Dedifferentiated amniotic fluid mesenchymal stem cell (primary cell): ENCODE data around the gene CELSR3.

Source experiments
- DNase-seq: peaks from one replicate; pipeline ENCODE4 v3.0.0-alpha.2; 2016; ENCODE audit errors: extremely low spot score

CELSR3 gene

DNA sequence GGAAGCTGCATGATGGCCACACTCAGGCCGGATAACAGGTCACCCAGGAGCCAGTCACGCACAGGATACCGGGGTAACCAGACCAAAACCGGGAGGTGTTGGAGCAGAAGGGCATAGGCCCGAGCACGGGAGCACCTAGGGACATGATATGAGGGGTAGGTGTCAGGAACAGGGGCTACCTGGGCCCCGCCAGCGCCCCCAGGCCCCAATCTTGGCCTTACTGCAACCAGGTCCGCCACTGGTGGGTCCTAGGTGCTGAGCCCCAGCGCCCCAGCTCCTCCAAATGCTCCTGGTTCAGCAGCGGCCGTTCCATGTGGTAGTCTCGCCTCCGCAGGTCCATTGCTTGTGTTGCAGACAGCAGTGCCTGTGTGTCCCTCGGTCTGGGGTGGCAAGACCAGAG lies 29.4 kb downstream of the CELSR3 start:
- DNase-seq, result no peak

DNA sequence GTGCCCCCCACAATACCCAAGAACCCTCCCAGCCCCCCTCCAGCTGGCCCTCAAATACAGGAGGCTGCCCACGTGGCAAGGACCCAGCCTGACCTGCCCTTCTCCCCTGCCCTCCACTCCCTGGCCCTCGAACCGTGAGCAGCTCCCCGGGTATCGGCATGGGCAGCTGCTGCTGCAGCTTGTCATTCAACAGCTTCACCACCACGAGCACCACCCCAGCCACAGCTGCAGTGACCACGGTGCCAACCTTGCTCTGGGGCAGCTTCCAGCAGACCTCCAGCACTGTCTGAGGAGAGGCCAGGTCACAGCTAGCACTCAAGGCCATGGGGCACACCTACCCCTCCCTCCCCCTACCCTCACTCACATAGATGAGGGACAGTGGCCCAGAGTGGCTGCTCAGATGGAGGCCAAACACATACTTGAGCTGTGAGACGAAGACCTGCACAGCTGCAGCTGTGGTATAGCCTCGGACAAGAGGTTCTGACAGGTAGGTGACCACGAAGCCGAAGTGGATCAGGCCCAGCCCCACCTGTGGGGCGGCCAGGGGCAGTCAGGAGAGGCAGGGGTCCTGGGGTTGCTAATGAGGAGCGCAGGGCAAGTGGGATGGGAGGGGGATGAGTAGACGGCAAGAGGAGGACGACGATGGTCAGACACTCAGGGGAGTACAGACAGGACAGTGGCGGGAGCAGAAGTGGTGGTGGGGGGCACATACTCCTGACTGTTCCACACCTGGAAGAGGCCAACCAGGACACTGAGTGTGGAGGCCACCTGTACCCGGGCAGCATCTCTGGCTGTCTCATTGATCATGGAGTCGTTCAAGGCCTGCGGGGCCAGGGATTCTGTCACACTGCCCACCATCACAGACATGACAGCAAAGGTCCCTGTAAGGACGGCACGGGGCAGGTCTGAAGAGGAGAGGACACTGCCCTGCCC lies 30.9 kb downstream of the CELSR3 start:
- no peak for DNase-seq

DNA sequence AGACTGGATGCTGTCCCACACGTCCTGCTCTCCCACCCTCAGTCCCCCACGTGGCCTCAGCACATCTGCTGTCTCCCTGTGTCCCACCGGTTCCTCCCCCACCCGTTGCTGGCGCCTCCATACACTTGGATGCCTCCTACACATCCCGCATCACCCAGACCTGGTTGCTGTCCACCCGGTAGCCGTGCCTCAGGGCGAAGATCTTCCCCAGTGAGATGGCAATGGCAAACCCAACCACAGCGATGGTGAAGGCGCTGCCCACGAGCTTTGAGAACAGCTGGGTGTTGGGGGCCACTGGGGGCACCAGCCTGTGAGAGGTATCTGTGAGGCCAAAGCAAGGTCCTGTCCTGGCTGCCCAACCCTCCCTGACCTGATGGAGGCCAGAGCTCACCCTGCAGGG lies 31.9 kb downstream of the CELSR3 start:
- DNase-seq, result no peak

DNA sequence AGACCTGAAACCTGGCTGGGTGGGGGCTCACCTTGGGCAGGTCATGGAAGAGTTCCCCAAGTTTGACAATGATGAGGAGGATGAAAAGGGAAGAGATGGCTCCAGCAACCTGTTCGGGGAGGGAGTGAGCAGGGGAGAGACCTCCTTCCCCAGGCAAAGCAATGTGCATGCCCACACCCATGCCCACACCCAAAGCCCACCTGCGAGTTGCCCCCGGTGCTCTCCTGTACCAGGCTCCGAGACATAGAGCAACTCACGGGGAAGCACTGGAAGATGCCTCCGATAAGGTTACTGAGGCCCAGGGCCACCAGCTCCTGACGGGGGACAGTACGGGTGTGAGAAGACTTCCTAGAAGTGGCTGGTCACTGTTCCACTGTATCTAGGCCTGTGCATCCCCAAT lies 32.3 kb downstream of the CELSR3 start:
- DNase-seq, result no peak

DNA sequence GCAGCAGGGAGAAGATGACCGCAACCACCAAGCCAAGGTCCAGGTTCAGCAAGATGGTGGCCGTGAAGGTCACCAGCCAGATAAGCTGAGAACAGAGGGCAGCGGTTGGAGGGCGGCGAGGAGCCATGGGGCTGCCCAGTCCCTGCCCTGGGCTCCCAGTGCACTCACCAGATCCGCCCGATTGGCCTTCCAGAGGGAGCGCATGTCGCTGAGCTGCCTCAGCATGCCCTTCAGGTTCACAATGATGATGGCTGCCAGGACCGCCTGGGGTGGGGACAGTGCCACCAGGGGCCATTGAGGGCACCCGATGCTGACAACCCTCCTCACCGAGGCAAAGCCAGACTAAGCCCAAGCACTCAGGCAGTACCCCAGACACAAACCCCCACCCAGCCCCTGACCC lies 32.8 kb downstream of the CELSR3 start:
- DNase-seq, result no peak

DNA sequence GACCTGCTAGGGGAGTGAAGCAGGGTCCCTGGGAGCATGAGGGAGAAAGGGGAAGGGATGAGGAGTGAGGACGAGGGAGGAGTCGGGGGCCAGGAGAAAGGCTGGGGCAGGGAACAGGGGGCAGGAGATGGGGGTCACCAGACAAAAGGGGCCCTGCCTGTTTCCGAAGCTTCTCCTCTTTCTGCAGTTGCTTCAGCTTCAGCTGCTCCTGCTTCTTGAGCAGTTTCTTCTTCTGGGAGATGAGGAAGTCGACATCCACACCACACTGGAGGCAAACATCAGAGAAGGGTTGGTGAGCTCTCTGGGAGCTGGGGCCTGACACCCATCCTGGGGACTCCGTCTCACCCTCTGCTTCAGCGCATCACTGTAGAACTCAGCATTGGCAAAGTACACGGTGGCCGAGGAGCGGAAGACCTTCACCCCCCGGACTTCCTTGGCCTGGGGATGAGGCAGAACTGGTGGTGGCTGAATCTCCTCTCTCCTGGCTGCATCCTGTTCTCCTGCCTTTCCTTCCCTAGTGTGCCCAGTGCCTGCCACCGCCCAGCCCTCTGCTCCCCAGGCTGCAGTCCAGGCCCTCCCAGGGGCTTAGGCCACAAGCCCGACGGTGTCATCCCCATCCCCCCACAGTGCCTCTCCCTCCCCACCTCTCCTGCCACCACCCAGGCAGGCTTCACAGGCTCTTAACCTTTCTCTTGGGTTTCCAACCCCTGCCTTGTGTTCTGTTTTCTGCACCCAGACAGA lies 34.2 kb downstream of the CELSR3 start:
- no peak for DNase-seq

DNA sequence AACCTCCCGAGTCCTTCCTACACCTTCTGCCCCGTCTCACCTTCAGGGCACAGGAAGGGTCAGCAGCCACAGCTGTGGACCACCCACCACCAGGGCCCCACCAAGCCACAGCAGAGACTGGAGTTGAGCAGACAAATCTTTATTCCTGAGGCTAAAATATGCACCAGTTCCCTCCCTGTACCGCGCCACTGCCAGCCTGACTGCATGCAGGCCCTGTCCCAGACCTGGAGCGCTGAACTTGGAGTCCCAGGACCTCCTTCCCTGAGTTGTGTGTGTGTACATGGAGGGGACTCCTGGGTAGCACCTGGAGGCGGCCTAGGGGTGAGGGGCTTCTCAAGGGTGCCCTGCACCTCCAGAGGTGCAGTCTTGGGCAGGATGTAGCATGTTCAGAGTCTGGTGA lies 37.1 kb downstream of the CELSR3 start:
- DNase-seq, result no peak

DNA sequence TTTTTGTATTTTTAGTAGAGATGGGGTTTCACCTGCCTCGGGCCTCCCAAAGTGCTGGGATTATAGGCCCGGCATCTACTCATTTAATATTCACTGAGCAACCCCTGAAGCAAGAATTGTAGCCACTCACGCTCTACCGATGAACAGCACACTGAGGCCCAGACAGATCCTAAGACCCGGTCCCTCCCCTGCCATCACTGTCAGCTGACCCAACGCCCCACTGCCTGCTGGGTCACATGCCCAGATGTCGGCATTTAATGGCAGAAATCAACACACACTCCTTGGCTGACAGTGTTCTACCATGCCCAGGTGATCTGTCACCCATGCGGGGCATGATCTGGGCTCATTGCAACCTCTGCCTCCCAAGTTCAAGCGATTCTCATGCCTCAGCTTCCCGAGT lies 37.9 kb downstream of the CELSR3 start:
- DNase-seq, result no peak

DNA sequence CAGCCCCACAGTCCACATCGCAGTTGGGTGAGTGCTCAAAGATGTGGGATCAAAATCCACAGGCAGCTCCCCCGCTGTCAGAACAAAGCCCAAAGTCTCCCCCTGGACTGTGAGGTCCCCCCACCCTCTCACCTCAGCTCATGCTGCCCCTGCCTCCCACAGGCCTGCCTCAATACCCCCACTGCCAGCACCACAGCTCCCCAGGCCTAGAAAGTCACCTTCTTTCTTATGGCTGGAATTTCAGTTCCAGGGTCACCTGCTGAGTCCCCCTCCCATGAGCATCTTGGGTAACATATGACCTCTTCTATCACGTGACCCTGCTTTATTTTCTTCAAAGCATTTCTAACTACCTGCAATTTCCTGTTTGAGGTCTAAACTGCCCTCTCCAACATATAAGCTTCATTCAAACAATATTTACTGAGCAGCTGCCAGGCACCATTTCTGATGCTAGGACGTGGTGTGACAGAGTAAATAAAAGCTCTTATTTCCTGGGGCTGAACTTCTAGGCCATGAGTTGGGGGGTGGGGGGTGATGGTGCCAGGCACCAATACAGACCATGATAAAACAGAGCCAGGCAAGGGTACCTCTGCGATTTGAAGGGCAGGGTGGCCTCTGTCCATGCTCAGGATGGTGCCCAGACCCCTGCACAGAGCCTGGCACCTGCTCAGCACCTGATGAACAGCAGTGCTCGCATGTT lies 38.7 kb downstream of the CELSR3 start:
- DNase-seq, result no peak

DNA sequence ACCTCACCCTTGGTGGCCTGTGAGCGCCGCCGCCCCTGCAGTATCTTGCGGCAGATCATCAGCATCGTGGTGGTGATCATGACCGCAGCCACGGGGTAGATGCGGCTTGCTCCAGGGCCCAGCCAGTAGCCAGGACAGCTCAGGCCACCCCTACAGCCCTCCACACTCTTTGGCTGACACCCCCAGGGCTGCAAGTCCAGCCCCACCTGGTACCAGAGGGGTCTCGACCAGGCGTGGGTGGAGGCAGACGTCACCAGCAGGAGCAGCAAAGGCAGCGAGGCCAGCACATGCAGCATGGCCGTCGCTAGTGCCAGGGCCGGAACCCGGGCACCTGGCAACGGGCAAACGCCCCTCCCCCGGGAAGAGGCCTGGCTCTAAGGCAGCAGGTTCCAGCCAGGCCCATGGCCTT lies 41.2 kb downstream of the CELSR3 start, which contains the start of gene TMEM89:
TMEM89 (minus strand) TSS at position 309 of the 409 bp plus-strand sequence; CDS start at position 296, 13 bp downstream.
- no peak for DNase-seq

DNA sequence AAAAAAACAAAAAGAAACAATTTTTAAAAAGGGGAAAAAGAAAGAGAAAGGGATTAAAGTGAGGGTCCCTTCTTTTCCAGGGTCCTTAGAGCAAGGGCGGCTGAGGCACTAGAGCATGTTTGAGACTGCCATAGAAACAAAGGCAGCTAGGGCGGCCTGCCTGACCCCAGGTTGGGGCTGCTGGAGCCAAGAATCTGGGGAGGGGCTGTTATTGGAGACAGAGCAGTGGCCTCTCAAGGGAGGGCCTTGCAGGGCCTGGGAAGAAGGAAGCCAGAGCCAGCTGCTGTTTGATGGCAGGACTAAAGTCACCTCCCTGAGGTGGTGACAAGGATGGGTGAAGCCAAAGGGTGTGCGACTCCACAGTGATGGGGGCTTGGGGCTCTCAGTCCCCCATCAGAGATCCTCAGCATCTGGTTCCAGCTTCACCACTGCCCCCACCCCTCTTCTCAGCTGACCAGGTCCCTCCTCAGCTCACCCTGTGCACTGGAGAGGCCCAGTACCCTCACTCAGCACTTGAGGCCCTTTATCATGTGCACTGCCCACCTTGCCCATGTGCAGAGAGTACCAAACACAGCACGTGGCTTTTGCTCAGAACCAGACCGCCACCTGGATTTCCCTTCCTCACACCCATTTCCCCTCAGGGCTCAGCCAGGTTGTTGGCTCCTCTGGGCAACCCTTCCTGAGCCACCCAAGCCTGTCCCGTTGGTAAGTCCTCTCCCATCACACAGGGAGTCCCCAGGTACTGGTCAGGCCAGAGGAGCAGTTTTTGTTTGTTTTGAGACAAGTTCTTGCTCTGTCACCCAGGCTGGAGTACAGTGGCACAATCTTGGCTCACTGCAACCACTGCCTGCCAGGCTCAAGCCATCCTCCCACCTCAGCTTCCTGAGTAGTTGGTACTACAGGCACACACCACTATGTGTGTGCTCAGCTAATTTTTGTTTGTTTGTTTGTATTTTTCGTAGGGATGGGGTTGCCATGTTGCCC lies 42.9 kb downstream of the CELSR3 start:
- DNase-seq, result no peak

DNA sequence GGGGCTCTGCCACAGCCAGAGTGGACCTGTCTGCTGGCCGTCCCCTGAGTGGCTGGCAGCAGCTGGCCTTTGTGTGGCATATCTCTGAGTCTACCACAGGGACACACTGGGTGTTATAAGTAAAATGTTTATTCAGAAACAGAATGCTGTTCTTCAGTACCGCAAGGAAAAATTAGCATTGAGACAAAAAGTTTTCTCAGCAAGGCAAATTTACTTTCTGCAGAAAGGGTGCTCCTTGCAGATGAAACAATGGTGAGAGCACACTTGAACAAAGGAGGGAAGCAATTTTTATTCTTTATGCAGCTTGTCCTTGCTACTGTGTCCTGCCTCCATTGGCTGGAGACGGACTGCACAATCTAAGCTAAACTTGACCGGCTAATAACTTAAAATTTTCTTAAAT lies 45.1 kb downstream of the CELSR3 start:
- no peak for DNase-seq

DNA sequence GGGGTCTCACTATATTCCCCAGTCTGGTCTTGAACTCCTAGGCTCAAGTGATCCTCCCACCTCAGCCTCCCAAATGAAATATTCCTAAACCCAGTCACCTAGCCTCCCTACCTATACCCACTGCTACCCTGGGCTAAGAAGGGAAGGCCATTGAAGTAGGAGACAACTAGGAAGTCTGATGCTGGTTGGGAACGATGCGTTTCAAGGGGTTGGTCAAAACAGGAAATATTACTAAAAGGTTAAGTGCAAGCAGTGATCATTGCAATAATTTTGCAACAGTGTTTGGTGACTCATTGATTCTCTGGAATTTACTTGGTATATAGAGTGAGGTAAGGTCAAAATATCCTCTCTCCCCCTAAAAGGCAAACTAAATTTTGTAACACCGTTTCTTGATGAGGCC lies 48.6 kb downstream of the CELSR3 start:
- peak; percentile 26 for DNase-seq

DNA sequence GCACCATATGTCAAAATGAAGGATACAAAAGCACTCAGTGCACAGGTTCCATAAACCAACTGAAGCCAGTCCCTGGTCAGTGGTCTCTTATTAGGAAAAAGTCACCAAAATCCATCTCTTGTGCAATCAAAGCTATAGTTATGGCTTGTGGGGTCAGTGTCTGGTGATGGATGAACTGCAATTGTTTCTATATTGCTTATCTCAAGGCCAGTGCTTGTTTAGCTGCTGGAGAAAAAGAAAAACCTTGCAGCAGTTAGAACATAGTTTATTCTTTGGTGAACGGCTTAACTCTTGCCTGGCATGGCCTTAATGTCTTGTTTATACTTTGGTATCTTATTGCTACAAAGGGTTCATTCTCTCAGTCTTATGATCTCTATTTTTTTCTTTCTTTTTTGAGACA lies 50.4 kb downstream of the CELSR3 start:
- DNase-seq, result no peak

DNA sequence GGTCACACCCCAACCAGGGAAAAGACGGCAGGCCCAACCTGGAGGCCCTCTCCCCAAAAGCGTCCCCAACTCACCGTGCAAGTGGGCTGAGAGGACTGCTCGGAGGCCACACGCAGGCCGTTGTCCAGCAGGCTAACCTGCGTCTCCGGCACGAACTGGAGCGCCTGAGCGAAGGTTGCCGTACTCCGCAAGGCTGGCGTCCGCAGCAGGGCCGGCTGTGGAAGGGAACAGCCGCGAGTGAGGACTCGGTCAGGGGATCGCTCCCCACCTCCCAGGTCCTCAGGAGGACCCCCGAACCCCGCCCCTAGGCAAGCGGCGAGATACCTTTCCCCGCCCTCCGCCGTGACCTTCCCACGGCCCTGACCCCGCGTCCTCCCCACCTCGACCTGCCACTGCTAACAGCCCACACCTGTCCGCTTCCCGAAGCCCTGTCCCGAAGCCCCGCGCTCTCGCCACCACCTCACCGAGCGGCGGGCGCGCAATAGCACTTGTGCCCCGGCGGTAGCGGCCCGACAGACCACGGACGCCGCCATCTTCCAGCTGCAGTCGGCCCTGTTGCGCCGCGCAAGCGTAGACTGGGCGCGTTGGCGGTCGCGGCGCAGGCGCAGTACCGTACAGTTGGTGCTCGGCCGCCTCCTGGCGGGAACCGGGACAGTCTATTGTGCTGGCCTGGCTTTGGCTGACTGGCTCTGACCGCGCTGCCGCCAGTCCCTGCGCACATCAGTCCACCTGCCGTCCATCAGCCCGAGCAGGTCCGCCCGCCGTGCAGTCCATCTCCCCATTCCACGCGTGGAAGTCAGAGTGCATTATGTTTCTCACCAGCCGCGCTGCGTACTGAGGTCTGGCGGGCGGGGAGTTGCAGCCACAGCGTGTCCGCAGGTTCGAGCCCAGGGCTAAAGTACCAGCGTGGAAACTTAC lies 53.3 kb downstream of the CELSR3 start, which contains the start of gene UQCRC1:
UQCRC1 (minus strand) TSS at position 559 of the 918 bp plus-strand sequence; CDS start at position 533, 26 bp downstream.
- DNase-seq, result peak; percentile 87

DNA sequence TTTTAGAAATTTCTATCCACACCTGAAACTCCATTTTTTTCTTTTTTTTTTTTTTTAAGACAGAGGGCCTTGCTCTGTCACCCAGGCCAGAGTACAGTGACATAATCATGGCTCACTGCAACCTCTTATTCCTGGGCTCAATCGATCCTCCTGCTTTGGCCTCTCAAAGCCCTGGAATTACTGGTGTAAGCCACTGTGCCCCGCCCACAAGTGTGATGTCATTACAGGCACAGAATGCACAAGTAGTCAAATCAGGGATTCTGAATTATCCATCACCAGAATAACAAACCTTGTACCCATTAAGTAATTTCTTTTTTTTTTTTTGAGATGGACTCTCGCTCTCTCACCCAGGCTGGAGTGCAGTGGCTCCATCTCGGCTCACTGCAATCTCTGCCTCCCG lies 55.2 kb downstream of the CELSR3 start:
- no peak for DNase-seq

DNA sequence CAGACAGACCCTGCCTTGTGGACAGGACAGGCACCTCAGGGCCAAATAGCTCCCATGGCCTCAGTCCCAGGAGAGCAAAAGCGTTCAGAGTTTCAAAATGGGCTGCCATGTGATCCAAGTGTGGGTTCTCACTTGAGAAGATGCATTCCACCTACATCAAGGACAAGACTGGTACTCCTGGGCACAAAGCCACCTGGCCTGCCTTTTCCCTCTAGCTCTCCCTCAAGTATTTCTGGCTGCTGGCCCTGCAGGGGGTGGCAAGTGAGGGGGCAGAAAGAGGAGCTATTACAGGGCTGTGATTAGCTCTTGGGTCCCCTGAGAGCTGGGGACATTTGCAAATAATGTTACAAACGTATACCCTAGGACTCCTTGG lies 61.1 kb downstream of the CELSR3 start:
- DNase-seq, result no peak

DNA sequence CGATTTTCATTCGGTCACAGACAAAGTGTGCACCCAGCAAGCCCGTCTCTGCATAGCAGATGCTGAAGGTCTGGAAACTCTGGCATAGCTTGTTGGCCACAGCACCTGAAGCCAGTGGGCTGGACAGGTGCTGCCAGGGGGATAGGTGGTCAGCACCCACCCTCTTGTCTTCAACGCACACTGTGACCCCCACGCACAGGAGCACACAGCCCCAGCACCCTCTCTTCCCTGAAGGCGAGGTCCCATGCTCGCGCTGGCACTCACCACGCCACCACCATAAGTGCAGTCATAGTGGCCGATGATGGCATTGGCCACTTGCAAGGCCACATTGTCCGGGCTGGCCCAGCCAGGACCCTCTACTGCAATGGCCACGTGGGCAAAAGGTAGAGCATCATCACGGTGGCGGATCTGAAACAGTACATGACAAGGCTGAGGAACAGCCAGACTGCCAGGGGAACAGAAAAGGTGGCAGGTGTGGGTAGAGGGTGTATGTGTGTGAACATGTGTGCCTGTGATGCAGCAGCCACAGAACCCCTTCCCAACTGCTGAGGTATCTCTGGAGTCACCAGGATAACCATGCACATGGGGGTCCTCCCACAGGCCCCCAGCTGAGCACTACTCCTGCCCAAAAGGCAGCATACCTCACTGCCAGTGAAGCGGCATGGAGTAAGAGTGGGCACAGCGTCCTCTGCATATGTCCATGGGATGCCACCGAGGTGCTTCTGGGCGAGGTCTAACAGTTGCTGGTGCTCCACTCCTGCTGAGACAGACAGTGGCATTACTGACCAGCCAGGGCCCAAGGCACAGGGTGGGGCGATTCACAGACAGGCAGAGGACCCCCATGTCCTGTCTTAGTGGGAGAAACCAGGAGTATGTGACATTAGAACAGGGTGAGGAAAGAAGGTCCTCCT lies 61.7 kb downstream of the CELSR3 start:
- DNase-seq, result no peak
